GM12878 (cell line): Measurements from ENCODE around the gene ATF7IP. TPM values are rescaled to one million over a fixed set of nuclear protein-coding genes. Genes with fewer than 3 reads are reported as not detected.

Experiments
- ATAC-seq: fragments of 200-7000 bp; cut with Tn5 transposase; 3 replicates; pipeline ENCODE4 v1.9.1; 2020; ENCODE audit warnings: mild to moderate bottlenecking, moderate library complexity
- BruUV-seq: library from RNA; stranded (reverse); fragments of 400-500 nt; replicated peaks from 2 replicates; lab custom pipeline; 2021; lab: Mats Ljungman, UMichigan
- CTCF ChIA-PET: fragments of 300-600 bp; sonication (Branson Sonifier 250); formaldehyde crosslinking; extraction: SDS; loops from one replicate; lab custom pipeline; 2021; ENCODE audit warnings: inconsistent platforms; lab: Yijun Ruan, JAX
- POLR2A ChIA-PET: fragments of 350-600 bp; formaldehyde crosslinking; extraction: SDS; loops from one replicate; lab custom pipeline; 2021; ENCODE audit warnings: inconsistent platforms; lab: Charles Lee
- RAD21 ChIA-PET: fragments of 300-600 bp; sonication (Branson Sonifier 250); formaldehyde crosslinking; loops from one replicate; lab custom pipeline; 2023; ENCODE audit warnings: antibody characterized with exemption; ENCODE audit not compliant: unreplicated experiment; lab: Charles Lee
- SMC1A ChIA-PET: fragments of 300-600 bp; sonication (Branson Sonifier 250); formaldehyde crosslinking; loops from one replicate; lab custom pipeline; 2023; ENCODE audit not compliant: unreplicated experiment, uncharacterized antibody; lab: Charles Lee
- DNase-seq: peaks from one replicate; pipeline ENCODE4 v3.0.0-alpha.2; 2011; ENCODE audit warnings: low read depth, low spot score
- FAIRE-seq: peaks from 3 replicates; lab custom pipeline; 2011; peaks lifted over from hg19 to GRCh38; lab: Jason Lieb, UNC
- H2AFZ ChIP-seq: 2 replicates; pipeline ENCODE4 v1.6.0; 2011; ENCODE audit warnings: low read depth, low read length, control low read depth; ENCODE audit not compliant: control insufficient read depth
- H3K27ac ChIP-seq: 2 replicates; pipeline ENCODE4 v1.5.1; 2011; ENCODE audit warnings: control low read depth; ENCODE audit not compliant: control insufficient read depth, insufficient read depth
- H3K27me3 ChIP-seq, 2 experiments: replicated peaks in 1 of 2; 2 replicates each; pipeline versions ENCODE4 v1.6.0 to v1.6.1; 2011; ENCODE audit warnings: low read length in 1 of 2; ENCODE audit not compliant: control insufficient read depth in 2 of 2, insufficient read depth in 2 of 2
- H3K36me3 ChIP-seq, 2 experiments: 2 replicates each; pipeline ENCODE4 v1.5.1; 2011; ENCODE audit warnings: low read length in 1 of 2; ENCODE audit not compliant: control insufficient read depth in 2 of 2, insufficient read depth in 2 of 2
- H3K4me1 ChIP-seq: 2 replicates; pipeline ENCODE4 v1.6.1; 2011; ENCODE audit warnings: mild to moderate bottlenecking, low read length, moderate library complexity, mixed read lengths; ENCODE audit not compliant: control insufficient read depth, insufficient read depth
- H3K4me2 ChIP-seq: 2 replicates; pipeline ENCODE4 v1.6.0; 2011; ENCODE audit warnings: control low read depth; ENCODE audit not compliant: control insufficient read depth, insufficient read depth
- H3K4me3 ChIP-seq: fragments of 200-600 bp; sonication (generic); 2 replicates; pipeline ENCODE4 v1.5.1; 2016
- H3K79me2 ChIP-seq: 2 replicates; pipeline ENCODE4 v1.6.0; 2011; ENCODE audit warnings: low read length; ENCODE audit not compliant: control insufficient read depth, insufficient read depth
- H3K9ac ChIP-seq: 2 replicates; pipeline ENCODE4 v1.8.0; 2011; ENCODE audit warnings: low read length, control low read depth, mixed read lengths; ENCODE audit not compliant: control insufficient read depth, insufficient read depth
- H3K9me3 ChIP-seq: replicated peaks from 3 replicates; pipeline ENCODE4 v1.5.1; 2011; ENCODE audit warnings: mild to moderate bottlenecking, low read length; ENCODE audit not compliant: control insufficient read depth, insufficient read depth
- H4K20me1 ChIP-seq: 2 replicates; pipeline ENCODE4 v1.6.0; 2011; ENCODE audit not compliant: control insufficient read depth, insufficient read depth
- FOS ChIP-seq: IDR thresholded peaks from 3 replicates; pipeline ENCODE4 v1.6.1; 2011; ENCODE audit warnings: borderline replicate concordance; ENCODE audit not compliant: insufficient read length; ENCODE audit errors: extremely low read depth
- HSF1 ChIP-seq: fragments of 150-350 bp; IDR thresholded peaks from 2 replicates; pipeline ENCODE4 v1.6.1; 2014; ENCODE audit warnings: mild to moderate bottlenecking, low read depth, low read length
- NFYA ChIP-seq: IDR thresholded peaks from 2 replicates; pipeline ENCODE4 v1.6.1; 2011; ENCODE audit warnings: low read depth, mild to moderate bottlenecking, low read length, improper control_type of control experiment, borderline replicate concordance
- RB1 ChIP-seq: fragments of 450-650 bp; formaldehyde crosslinking; IDR thresholded peaks from 2 replicates; pipeline ENCODE4 v1.6.1; 2017; ENCODE audit warnings: mild to moderate bottlenecking, borderline replicate concordance
- ZBTB4 ChIP-seq: fragments of 450-650 bp; formaldehyde crosslinking; IDR thresholded peaks from 2 replicates; pipeline ENCODE4 v1.4.0; 2022; ENCODE audit warnings: mild to moderate bottlenecking, moderate library complexity
- WGBS: methylation state at CpG from one replicate; pipeline ENCODE4 v1.1.6; 2016; ENCODE audit warnings: low lambda C conversion rate; ENCODE audit not compliant: insufficient replicate concordance, insufficient coverage; ENCODE audit errors: missing lambda C conversion rate; 5-methylcytosine and 5-hydroxymethylcytosine counted together
- in situ Hi-C: fragments of 300-500 bp; cut with MboI; formaldehyde crosslinking; loops from 9 replicates; pipeline ENCODE4 v1.14.3; 2018; ENCODE audit warnings: mixed read lengths
- intact Hi-C: fragments of 100-400 bp; cut with micrococcal nuclease; formaldehyde crosslinking; loops from one replicate; pipeline ENCODE4 v1.14.2; 2022; ENCODE audit not compliant: unreplicated experiment
- polyA plus RNA-seq, 11 experiments: library from polyadenylated mRNA; depleted of rRNA in 4 of 11; unstranded in 6 of 11; stranded (reverse) in 5 of 11; fragments of >200 nt; fragmentation: Nextera tagmentation in 4 of 11; fragmentation: Illumina TruSeq in 1 of 11; extraction: Ambion mirVana in 4 of 11; extraction: Trizol in 1 of 11; gene quantifications; 1 replicate in 1 of 11; 2 replicates in 10 of 11; pipeline versions ENCODE4 v1.2.1 to v1.2.3, GENCODE V29; 2011 to 2016; ENCODE audit warnings: inconsistent platforms in 2 of 11, missing spikeins in 2 of 11, low read depth in 1 of 11
- total RNA-seq, 4 experiments: library from RNA; depleted of rRNA in 3 of 4; stranded (reverse); fragments of >200 nt in 3 of 4; fragmentation: Illumina TruSeq in 1 of 4; extraction: Trizol in 1 of 4; gene quantifications; 2 replicates each; pipeline versions ENCODE4 v1.2.1 to v1.2.3, GENCODE V29; 2013 to 2021

Gene ATF7IP
- total and polyA plus RNA-seq, 10 of the 15 experiments (the other 5 are each of a cell fraction or from before 2014, with no cell fraction given), result 6.2 to 66.6 (median 29.3) TPM

- BruUV-seq, result no TSS peak
- H3K79me2 ChIP-seq, result peaks cover 95% of the 10 kb centered on the region
- H3K9me3 ChIP-seq, result peaks cover 28% of the 10 kb centered on the region
- H3K4me2 ChIP-seq, result no peak overlapping the region
- H3K9ac ChIP-seq, result no peak overlapping the region
- H3K4me1 ChIP-seq, result peaks cover 3% of the 10 kb centered on the region; the same call in 1 of the 2 replicates
- POLR2A ChIA-PET, result interaction anchor here (0.8 to 1.8 kb wide), 7 partner anchors 8 to 49 kb away, joined by 3 to 6 read pairs (median 3); no protein-coding TSS in a partner anchor
- WGBS, result 56% methylated on average over 2 of the region's 4 CpGs
- ATAC-seq (0 out of 3 replicates have a peak, but pooled peaks have one; percentile 7), FAIRE-seq (no peak), DNase-seq (no peak)
- no peak overlapping the region for H2AFZ ChIP-seq
- intact Hi-C loops, result no loop called here
- H3K36me3 ChIP-seq, result no peaks in the 10 kb centered on the region
- RAD21 ChIA-PET, result interaction anchor here (0.8 to 3.3 kb wide), 9 partner anchors 8 to 165 kb away, joined by 3 to 21 read pairs (median 4); partner anchors contain the start of gene ATF7IP
- CTCF ChIA-PET, result interaction anchor here (1.2 to 3.0 kb wide), 3 partner anchors 9 to 37 kb away, joined by 5 to 11 read pairs (median 8); partner anchors contain the start of gene ATF7IP
- no peaks in the 10 kb centered on the region for H4K20me1 ChIP-seq
- H3K27ac ChIP-seq, result peak overlapping the region; percentile 77; the same call in 1 of the 2 replicates
- H3K27me3 ChIP-seq, result no peaks in the 10 kb centered on the region
- H3K4me3 ChIP-seq, result no peak overlapping the region
- in situ Hi-C loops, result no loop called here
- TF ChIP-seq HSF1, result no peak
- TF ChIP-seq RB1, result no peak
- no peak for TF ChIP-seq ZBTB4 (CRISPR knock-in tag)
- no peak for TF ChIP-seq NFYA
- TF ChIP-seq FOS, result no peak
- SMC1A ChIA-PET, result interaction anchor here (0.7 to 2.7 kb wide), 12 partner anchors 8 to 218 kb away, joined by 4 to 29 read pairs (median 8); partner anchors contain the start of gene ATF7IP
These were observed 37.2 kb downstream of the ATF7IP start for GRCh38 chr12:14402697-14403096.
